ENCODE results near the gene EEPD1.
"Not testable (repeated sequence)": the region's sequence is repeated elsewhere in the genome, so short reads cannot be mapped to it uniquely, and the experiment has no call there.

The EEPD1 gene

GRCh38 chr7:36321284-36321683 lies 168.2 kb downstream of the EEPD1 start:
- DNase-seq (ENCODE audit: low spot score); H3K36me3 Mint-ChIP-seq (ENCODE audit: low read depth); H3K9me3 Mint-ChIP-seq; H3K27ac Mint-ChIP-seq; H3K4me3 Mint-ChIP-seq; H3K4me1 Mint-ChIP-seq (ENCODE audit: low read depth): not testable (repeated sequence)
- peaks cover 13% of the 10 kb centered on the region for H3K27me3 Mint-ChIP-seq (ENCODE audit: low read depth)

DNA sequence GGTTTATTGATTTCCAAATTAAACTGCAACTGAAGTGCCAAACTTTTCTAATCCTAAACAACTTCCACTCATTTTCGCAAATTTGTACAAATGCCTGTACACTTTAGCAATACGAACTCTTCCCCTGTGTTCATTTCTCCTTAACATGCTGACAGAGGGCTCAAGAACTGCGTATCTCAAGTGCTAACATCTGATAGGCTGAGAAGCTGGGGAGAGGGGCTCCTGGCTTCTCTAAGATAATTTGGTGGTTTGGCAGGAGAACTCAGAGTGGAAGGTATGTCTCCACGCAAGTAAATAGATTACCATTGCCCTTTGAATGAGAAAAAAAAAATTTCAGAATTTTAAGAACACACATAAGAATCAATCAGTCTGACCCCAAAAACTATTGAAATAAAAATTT lies 183.3 kb downstream of the EEPD1 start:
- no peaks in the 10 kb centered on the region for H3K36me3 Mint-ChIP-seq (ENCODE audit: low read depth)
- DNase-seq (ENCODE audit: low spot score), result no peak
- no peak overlapping the region for H3K4me3 Mint-ChIP-seq
- H3K27ac Mint-ChIP-seq, result no peak overlapping the region
- H3K27me3 Mint-ChIP-seq (ENCODE audit: low read depth), result peaks cover 14% of the 10 kb centered on the region
- no peaks in the 10 kb centered on the region for H3K4me1 Mint-ChIP-seq (ENCODE audit: low read depth)
- no peaks in the 10 kb centered on the region for H3K9me3 Mint-ChIP-seq

GRCh38 chr7:36338256-36338655 lies 185.2 kb downstream of the EEPD1 start:
- Mint-ChIP-seq H3K4me1 (ENCODE audit: low read depth) (no peaks in the 10 kb centered on the region), H3K4me3 (no peak overlapping the region), H3K36me3 (ENCODE audit: low read depth) (no peaks in the 10 kb centered on the region), H3K9me3 (no peaks in the 10 kb centered on the region), H3K27ac (no peak overlapping the region), H3K27me3 (ENCODE audit: low read depth) (peaks cover 12% of the 10 kb centered on the region)
- DNase-seq (ENCODE audit: low spot score), result no peak

GRCh38 chr7:36343548-36343947 lies 190.5 kb downstream of the EEPD1 start:
- Mint-ChIP-seq H3K4me3 (no peak overlapping the region), H3K4me1 (ENCODE audit: low read depth) (peaks cover 2% of the 10 kb centered on the region), H3K27me3 (ENCODE audit: low read depth) (peaks cover 23% of the 10 kb centered on the region), H3K27ac (no peak overlapping the region), H3K36me3 (ENCODE audit: low read depth) (no peaks in the 10 kb centered on the region), H3K9me3 (no peaks in the 10 kb centered on the region)
- DNase-seq (ENCODE audit: low spot score), result no peak

GRCh38 chr7:36344622-36345021 lies 191.6 kb downstream of the EEPD1 start:
- Mint-ChIP-seq H3K9me3 (no peaks in the 10 kb centered on the region), H3K36me3 (ENCODE audit: low read depth) (no peaks in the 10 kb centered on the region), H3K4me1 (ENCODE audit: low read depth) (peaks cover 2% of the 10 kb centered on the region)

GRCh38 chr7:36346260-36346831 lies 193.3 kb downstream of the EEPD1 start:
- H3K27me3 Mint-ChIP-seq (ENCODE audit: low read depth), result peaks cover 18% of the 10 kb centered on the region
- no peaks in the 10 kb centered on the region for H3K9me3 Mint-ChIP-seq
- DNase-seq (ENCODE audit: low spot score), result no peak
- peaks cover 2% of the 10 kb centered on the region for H3K4me1 Mint-ChIP-seq (ENCODE audit: low read depth)
- no peak overlapping the region for H3K4me3 Mint-ChIP-seq
- H3K36me3 Mint-ChIP-seq (ENCODE audit: low read depth), result no peaks in the 10 kb centered on the region
- no peak overlapping the region for H3K27ac Mint-ChIP-seq

More at GRCh38 chr7:36344622-36345021, 191.6 kb downstream of the EEPD1 start:
- no peak overlapping the region for H3K27ac Mint-ChIP-seq
- no peak for DNase-seq (ENCODE audit: low spot score)
- H3K4me3 Mint-ChIP-seq, result no peak overlapping the region
- H3K27me3 Mint-ChIP-seq (ENCODE audit: low read depth), result peaks cover 24% of the 10 kb centered on the region

- Mint-ChIP-seq H3K9me3 (no peaks in the 10 kb centered on the region), H3K4me1 (ENCODE audit: low read depth) (peaks cover 2% of the 10 kb centered on the region), H3K27me3 (ENCODE audit: low read depth) (peaks cover 17% of the 10 kb centered on the region), H3K4me3 (no peak overlapping the region), H3K36me3 (ENCODE audit: low read depth) (no peaks in the 10 kb centered on the region), H3K27ac (no peak overlapping the region)
- no peak for DNase-seq (ENCODE audit: low spot score)
These were observed 195.2 kb downstream of the EEPD1 start for GRCh38 chr7:36348256-36348655.

GRCh38 chr7:36348771-36349170 lies 195.7 kb downstream of the EEPD1 start:
- Mint-ChIP-seq H3K4me3 (no peak overlapping the region), H3K27me3 (ENCODE audit: low read depth) (peaks cover 13% of the 10 kb centered on the region), H3K4me1 (ENCODE audit: low read depth) (peaks cover 2% of the 10 kb centered on the region), H3K9me3 (no peaks in the 10 kb centered on the region), H3K36me3 (ENCODE audit: low read depth) (no peaks in the 10 kb centered on the region), H3K27ac (no peak overlapping the region)
- no peak for DNase-seq (ENCODE audit: low spot score)

- Mint-ChIP-seq H3K36me3 (ENCODE audit: low read depth) (no peaks in the 10 kb centered on the region), H3K9me3 (no peaks in the 10 kb centered on the region), H3K27ac (no peak overlapping the region), H3K4me3 (no peak overlapping the region), H3K27me3 (ENCODE audit: low read depth) (peaks cover 10% of the 10 kb centered on the region), H3K4me1 (ENCODE audit: low read depth) (peaks cover 4% of the 10 kb centered on the region)
- no peak for DNase-seq (ENCODE audit: low spot score)
These were observed 196.6 kb downstream of the EEPD1 start for GRCh38 chr7:36349626-36350025.
